Measurements from ENCODE around the gene GKAP1.
"Not testable (repeated sequence)": the region's sequence is repeated elsewhere in the genome, so short reads cannot be mapped to it uniquely, and the experiment has no call there.

Gene GKAP1

DNA sequence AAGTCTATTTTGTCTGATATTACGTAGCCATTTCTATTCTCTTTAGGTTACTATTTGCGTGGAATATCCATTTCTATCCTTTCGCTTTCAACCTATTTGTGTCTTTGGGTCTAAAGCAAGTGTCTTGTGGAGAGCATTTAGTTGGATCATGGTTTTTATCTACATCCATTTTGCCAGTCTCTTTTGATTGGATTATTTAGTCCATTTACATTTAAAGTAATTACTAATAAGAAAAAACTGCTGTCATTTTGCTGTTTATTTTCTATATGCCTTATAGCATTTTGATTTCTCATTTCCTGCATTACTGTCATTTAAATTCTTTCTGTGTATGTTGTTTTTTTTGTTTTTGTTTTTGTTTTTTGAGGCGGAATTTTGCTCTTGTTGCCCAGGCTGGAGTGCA, 83.8 kb downstream of the GKAP1 start:
- in situ Hi-C loops (cut with HindIII; ENCODE audit: low sequenced_read_pairs) = no loop called here

DNA sequence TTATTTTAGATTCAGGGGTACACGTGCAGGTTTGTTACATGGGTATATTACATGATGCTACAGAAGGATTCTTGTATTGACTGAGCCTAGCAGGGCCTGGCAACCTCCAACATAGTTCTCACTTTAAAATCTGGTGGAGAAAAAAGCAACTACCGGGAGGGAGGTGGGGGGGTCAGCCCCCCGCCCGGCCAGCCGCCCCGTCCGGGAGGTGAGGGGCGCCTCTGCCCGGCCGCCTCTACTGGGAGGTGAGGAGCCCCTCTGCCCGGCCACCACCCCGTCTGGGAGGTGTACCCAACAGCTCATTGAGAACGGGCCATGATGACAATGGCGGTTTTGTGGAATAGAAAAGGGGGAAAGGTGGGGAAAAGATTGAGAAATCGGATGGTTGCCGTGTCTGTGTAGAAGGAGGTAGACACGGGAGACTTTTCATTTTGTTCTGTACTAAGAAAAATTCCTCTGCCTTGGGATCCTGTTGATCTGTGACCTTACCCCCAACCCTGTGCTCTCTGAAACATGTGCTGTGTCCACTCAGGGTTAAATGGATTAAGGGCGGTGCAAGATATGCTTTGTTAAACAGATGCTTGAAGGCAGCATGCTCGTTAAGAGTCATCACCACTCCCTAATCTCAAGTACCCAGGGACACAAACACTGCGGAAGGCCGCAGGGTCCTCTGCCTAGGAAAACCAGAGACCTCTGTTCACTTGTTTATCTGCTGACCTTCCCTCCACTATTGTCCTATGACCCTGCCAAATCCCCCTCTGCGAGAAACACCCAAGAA, 88.8 kb downstream of the GKAP1 start:
- in situ Hi-C loops (cut with HindIII; ENCODE audit: low sequenced_read_pairs) = not testable (repeated sequence)

DNA sequence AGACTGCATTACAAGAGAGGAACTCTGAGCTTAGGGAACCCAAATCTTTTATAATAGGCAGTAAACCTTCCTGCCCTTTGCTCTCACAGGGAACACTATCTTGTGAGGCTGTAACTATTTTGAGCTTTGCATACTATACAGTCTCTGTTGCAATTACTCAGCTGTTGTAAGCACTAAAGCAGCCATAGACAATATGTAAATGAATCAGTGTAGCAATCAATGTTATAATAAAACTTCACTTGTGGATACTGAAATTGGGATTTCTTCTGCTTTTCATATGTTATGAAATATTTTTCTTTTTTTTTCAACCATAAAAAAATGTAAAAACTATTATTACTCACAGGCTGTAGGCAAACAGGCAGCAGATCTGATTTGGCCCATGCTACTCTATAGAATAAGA, 93.1 kb downstream of the GKAP1 start:
- in situ Hi-C loops (cut with HindIII; ENCODE audit: low sequenced_read_pairs) = no loop called here

DNA sequence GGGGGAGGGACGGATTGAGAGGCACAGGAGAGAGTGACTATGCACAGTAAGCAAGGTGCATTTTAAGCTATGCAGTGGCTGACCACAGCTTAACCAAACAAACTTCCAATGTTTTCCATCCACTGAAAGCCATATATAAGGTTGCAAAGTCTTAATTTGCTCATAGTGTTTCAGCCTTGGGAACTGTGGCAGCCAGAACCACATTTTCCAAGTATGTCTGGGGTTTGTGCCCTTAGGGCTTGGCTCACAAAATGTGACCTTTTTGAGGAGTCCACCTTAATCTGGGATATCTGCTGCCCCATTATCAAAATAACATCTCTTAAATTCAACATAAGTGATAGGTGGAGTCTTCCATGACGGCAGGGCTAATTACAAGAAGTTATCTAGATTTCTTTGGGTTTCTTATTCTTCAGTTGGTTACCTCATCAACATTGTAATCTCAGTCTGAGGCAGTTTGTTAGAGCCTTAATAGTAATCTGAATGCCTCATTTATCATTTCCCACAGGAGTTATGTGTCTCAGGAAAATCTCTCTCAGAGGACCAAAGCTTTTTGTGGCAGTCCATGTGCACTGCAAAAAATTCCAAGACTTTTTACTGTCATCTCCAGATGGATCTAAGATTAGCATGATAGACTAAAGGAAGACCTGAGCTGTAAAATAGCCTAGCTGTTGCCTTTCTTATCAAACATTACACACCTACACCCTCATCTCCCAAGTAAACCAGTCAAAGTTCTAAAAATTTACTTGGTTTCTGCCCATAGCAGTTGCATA, 94.7 kb downstream of the GKAP1 start:
- in situ Hi-C loops (cut with HindIII; ENCODE audit: low sequenced_read_pairs) = no loop called here

DNA sequence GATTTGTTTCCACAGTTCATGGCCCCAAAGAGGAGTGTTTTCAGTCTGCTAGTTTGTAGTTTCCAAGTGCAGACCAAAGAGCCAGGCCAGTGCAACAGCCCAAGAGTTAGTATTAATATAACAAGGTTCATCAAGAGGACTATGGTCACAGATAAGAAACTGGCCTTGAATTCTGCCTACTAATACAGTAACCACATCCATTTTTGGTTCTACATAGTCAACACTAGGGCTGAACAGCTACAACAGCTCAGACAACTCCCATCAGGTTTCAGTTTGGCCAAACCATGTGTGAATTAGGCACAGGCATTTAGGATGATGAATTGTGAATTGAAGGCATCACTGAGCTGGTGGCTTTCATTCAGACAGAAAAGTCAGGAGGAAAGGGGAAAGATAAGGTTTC, 96.1 kb downstream of the GKAP1 start:
- in situ Hi-C loops (cut with HindIII; ENCODE audit: low sequenced_read_pairs) = no loop called here

DNA sequence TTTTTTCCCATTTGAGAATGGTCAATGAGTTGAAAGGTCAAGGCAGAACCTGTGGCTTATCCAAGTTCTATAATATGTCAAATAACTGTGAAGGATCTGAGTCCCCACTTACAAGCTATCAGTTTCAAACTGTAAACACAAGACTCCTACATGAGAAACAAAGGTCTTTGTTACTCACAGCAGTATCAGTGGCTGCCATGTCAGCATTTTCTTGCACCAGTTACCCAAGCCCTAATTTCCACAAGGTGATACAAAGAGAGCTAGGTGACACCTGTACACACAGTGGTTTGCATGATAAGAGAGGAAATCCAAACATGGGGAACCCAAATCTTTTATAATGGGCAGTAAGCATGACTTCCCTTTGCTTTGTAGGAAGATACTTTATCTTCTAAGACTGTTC, 101.8 kb downstream of the GKAP1 start:
- in situ Hi-C loops (cut with HindIII; ENCODE audit: low sequenced_read_pairs) = no loop called here

DNA sequence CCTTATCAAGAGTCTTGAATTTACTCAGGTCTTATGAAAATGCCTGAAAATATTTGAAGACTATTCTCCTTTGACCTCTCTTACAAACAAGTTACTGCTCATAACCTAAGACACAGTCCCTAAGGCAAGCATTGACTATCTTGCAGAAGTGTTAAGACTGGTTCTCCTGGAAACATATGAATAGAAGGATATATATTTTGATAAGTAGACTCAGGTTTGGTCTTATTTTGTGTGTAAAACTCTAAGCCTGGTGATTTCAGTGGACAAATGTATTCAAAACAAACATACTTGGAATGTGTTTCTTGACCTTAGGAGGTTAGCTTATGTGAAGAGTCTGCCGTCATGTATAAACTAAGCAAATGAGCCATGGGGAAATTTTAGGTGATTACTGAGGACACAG, 102.3 kb downstream of the GKAP1 start:
- in situ Hi-C loops (cut with HindIII; ENCODE audit: low sequenced_read_pairs) = no loop called here

DNA sequence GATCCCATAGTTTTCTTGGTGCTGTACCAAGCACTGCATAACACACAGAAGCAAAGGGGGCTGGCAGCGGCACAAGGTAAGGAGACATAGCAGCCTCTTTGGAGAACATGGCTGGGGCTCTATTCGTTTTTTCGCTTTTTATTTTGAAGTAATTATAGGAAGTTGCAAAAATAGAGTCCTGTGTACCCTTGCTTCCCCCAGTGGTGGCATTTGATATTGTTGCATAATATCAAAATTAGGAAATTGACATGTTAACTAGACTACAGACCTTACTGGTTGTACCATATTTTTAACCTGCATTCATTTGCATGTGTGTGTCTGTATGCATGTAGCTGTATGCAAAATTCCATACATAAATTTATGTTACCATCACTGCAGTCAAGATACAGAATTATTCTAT, 103.2 kb downstream of the GKAP1 start:
- in situ Hi-C loops (cut with HindIII; ENCODE audit: low sequenced_read_pairs) = no loop called here

DNA sequence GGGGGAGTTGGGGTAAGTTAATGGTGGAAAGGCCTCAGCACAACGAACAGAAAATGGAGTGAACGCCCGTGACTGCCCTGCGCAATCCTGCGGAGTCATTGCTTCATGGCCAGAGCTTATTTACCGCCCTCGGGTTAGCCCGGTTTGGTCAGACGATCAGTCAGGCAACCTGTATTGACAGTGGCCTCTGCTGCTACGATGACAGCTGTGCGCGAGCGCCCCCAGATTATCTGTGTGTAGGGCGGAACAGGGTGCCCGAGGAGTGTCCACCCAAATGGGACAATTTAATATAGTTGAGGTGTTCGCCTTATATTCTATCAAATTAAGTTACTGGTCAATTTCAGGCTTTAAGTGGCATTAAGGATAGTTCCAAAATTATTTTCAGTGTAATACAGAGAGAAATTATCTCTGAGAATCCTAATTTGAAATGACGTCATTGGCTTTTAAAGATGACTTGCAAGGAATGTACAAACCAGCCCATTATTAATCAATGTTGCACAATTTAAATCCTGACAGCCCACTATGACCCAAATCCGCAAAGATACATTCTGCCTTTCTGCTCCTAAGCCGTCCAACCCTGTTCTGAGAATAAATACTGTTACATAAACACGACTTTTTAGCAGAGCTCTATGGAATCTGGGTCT, 108.9 kb downstream of the GKAP1 start:
- in situ Hi-C loops (cut with HindIII; ENCODE audit: low sequenced_read_pairs) = no loop called here

DNA sequence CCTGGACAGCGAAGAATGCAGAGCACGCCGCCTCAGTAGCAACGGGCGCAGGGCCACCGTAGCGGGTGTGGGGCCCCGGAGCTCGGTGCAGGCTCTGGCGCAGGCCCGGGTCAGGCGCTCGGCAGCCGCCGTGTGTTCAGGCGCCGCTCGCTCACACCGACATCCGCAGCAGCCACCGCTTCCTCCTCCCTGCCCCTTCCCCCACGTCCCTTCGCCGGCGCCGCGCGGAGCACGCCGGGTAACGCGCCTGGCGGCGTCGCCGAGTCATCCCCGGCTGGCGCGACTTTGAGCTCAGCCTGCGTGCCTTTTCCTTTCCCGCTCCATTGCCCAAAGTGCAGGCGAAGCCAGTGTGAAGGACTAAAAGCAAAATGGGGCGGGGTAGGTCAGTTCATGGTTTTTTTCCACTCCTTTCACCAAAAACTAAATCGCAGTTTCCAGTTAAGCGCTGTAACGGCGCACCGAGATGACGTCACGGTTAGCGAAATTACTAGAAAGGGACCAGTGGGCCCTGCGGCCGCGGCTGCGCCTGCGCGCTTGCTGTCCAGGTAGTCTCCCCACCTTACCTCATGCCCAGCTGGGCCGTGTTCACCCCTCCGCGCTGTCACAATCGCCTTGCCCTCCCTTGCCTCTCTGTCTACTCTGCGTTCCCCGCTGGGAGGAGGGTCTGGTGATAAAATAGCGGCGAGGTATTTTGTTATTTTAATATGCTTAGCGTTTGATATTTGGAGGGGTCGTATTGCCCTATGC, 109.6 kb downstream of the GKAP1 start, which contains the start of gene UBQLN1:
Gene UBQLN1, minus strand, starts transcription at position 191 of the 747 bp plus-strand sequence. CDS start 279 bp downstream, outside the sequence.
- in situ Hi-C loops (cut with HindIII; ENCODE audit: low sequenced_read_pairs) = no loop called here

DNA sequence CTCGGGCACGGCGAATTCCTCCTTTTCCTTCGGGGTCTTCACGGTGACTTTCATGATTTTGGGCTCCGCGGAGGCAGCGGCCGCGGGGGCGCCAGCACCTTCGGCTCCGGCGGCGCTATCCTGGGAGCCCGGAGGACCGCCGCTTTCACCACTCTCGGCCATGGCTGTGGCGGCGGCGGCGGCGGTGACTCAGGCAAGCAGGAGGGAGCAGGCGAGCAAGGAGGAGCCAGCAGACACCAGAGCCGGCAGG, 110.1 kb downstream of the GKAP1 start:
- in situ Hi-C loops (cut with HindIII; ENCODE audit: low sequenced_read_pairs) = no loop called here

DNA sequence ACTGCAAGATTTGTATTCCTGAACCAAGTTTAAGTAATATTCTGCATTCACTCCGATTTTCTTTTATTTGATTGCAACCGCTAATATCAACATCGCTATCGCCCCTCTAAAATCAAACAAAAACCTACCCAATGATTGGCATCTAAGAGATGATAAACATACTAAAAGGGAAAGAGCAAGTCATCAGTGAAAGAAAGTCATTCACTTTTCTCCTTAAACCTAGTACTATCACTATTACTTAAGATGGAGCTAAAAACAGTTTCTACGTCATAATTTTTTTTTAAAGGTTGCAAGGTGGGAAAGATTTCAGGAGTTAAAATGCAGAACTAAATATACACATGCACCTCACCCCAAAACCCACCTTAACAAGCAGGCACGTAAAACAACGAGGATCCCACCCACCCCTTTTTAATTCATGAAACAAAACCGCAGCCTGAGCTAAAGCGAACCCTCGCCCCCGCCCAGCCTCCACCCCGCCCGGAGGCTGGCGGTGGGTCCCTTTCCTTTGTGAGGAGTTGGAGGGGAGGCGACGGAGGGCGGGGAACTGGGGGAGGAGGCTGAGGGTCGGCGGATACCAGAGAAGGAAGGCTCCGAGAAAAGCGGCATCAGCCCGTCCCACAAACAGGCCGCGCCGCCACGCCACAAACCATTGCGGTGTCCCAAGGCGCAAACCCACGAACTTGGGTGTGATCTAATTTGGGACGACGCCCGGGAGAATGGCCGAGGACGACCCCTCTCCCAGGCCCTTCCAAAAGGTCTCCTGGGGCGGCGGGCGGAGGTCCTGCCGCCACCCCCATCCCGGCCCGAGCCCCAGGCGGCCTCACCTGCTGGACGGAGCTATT, 110.7 kb downstream of the GKAP1 start:
- in situ Hi-C loops (cut with HindIII; ENCODE audit: low sequenced_read_pairs) = no loop called here

DNA sequence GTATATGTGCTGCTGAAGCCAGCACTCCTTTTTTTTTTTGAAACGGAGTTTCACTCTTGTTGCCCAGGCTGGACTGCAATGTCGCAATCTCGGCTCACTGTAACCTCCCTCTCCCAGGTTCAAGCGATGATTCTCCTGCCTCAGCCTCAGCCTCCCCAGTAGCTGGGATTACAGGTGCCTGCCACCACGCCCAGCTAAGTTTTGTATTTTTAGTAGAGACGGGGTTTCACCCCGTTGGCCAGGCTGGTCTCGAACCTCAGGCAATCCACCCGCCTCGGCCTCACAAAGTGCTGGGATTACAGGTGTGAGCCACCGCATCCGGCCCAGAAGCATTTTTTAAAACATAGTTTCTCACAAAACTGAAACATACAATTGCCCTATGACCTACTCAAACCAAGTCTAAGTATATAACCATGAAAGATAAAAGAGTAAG, 112.3 kb downstream of the GKAP1 start:
- in situ Hi-C loops (cut with HindIII; ENCODE audit: low sequenced_read_pairs) = not testable (repeated sequence)

DNA sequence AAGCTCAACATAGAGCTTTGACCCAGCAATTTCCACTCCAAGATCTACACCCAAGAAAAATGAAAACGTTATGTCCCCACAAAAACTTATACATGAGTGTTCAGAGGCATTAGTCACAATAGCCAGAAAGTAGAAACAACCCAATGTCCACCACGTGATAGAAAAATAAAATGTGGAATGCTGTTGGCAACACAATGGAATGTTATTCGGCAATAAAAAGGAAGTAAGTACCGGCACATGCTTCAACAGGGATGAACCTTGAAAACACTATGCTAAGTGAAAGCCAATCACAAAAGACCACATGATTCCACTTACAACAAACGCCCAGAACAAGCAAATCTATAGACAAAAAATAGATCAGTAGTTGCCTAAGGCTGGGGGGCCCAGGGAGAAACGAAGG, 115.8 kb downstream of the GKAP1 start:
- in situ Hi-C loops (cut with HindIII; ENCODE audit: low sequenced_read_pairs) = no loop called here

DNA sequence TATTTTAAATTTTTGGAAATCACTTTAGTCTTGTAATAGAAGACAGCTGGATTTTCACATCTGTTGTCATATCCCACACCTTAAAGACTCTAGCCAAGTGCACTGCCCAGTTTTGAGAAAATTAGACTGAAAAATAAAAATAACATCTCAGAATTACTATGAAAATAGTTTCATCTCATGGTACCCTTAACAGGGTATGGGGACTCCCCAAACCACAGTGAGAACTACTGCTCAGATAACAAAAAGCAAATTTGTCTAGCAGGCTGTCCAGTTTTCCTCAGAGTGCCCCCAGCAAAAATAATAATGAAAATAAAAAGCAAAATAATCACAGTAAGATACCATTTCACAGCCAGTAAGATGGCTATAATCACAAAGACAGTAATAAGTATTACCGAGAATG, 116.3 kb downstream of the GKAP1 start:
- in situ Hi-C loops (cut with HindIII; ENCODE audit: low sequenced_read_pairs) = no loop called here

DNA sequence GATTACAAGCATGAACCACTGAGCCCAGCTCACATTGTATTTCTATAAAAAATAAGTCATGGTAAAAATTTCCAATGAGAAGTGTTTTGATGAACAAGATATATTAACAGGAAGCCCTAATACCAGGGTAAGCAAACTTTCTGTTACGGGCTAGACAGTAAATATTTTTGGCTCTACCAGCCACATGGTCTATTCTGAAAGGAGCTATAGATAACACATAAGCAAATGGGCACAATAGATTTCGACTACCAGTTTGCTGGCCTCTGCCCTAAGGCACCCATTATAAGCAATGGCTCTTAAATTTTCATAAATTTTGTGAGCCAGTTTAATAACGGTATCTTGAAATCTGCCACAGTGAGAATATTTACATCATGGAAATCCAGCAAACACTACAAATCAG, 118.0 kb downstream of the GKAP1 start:
- in situ Hi-C loops (cut with HindIII; ENCODE audit: low sequenced_read_pairs) = no loop called here

DNA sequence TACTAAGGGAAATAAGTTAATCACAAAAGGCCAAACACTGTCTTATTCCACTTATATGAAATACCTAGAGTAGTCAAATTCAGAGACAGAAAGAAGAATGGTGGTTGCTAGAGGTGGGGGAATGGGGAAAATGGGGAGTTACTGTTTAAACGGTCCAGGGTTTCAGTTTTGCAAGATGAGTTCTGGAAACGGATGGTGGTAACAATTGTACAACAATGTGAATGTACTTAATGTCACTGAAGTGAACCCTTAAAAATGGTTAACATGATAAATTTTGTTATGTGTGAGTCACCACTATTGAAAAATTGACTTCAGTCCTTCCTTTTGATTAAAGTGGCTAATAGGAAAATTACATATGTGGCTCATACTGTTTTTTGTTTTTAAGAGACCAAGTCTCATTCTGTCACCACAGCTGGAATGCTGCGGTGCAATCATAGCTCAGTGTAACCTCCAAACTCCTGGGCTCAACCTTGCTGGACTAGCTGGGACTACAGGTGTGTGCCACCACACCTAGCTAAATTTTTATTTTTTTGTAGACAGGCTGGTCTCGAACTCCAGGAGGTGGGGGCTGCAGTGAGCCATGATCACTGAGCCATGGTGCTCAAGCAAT, 118.5 kb downstream of the GKAP1 start:
- in situ Hi-C loops (cut with HindIII; ENCODE audit: low sequenced_read_pairs) = no loop called here

DNA sequence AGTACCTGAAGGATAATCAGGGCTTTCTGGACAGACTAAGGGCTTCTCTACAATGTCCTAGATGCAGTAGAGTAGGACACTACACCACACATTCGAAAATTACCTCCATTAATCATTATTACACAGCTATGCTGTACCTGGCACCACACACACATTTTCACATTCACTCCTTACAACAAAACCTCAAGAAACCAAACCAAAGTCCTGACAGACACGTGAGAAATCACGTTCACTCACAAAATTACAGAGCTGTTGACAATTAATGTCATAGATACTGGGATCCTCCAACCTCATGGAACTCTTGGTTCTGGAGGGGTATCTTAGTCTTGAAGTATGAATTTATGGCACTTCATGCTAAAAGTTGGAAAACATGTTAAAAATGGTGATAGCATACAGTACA, 126.1 kb downstream of the GKAP1 start:
- in situ Hi-C loops (cut with HindIII; ENCODE audit: low sequenced_read_pairs) = no loop called here
